B cell (primary cell): Measurements from ENCODE around the gene ARMC9. TPM values are rescaled to one million over a fixed set of nuclear protein-coding genes. Genes with fewer than 3 reads are reported as not detected.

Experiments used
- ATAC-seq: fragments of 200-7000 bp; cut with Tn5 transposase; one replicate; pipeline ENCODE4 v1.10.0; 2021; ENCODE audit warnings: low read depth, mild to moderate bottlenecking, moderate number of reproducible peaks, moderate library complexity
- CTCF ChIA-PET: fragments of 350-600 bp; sonication (Branson Sonifier 250); formaldehyde crosslinking; loops from one replicate; lab custom pipeline; 2021; ENCODE audit warnings: antibody characterized with exemption, inconsistent platforms; lab: Charles Lee
- POLR2A ChIA-PET: fragments of 350-600 bp; sonication (Branson Sonifier 250); formaldehyde crosslinking; loops from one replicate; lab custom pipeline; 2021; ENCODE audit warnings: antibody characterized with exemption; lab: Charles Lee
- DNase-seq: peaks from one replicate; pipeline ENCODE4 v3.0.0; 2013
- H2AFZ ChIP-seq: 2 replicates; pipeline ENCODE4 v1.6.1; 2012; ENCODE audit warnings: mild to moderate bottlenecking, low read depth, low read length; ENCODE audit not compliant: insufficient read depth, poor library complexity, severe bottlenecking
- H3K27ac ChIP-seq, 2 donors: 1 replicate in 1 of 2; 2 replicates in 1 of 2; pipeline ENCODE4 v1.5.1; 2012 to 2013; ENCODE audit warnings: low read length in 2 of 2, mild to moderate bottlenecking in 2 of 2, moderate library complexity in 1 of 2
- H3K27me3 ChIP-seq, 4 experiments: fragments of 200-600 bp in 1 of 4; sonication (generic) in 1 of 4; replicated peaks in 1 of 4; 1 replicate in 2 of 4; 2 replicates in 2 of 4; pipeline versions ENCODE4 v1.6.1 to v1.7.0; 2013 to 2016; ENCODE audit warnings: low read length in 3 of 4, mild to moderate bottlenecking in 2 of 4, mixed read lengths in 1 of 4, moderate library complexity in 1 of 4; ENCODE audit not compliant: insufficient read depth in 4 of 4, control insufficient read depth in 3 of 4; ENCODE audit errors: control extremely low read depth in 1 of 4
- H3K36me3 ChIP-seq, 2 experiments: replicated peaks in 1 of 2; 1 replicate in 1 of 2; 2 replicates in 1 of 2; pipeline versions ENCODE4 v1.6.1 to v1.7.1; 2013; ENCODE audit warnings: low read length in 1 of 2; ENCODE audit not compliant: insufficient read depth in 2 of 2, control insufficient read depth in 1 of 2; ENCODE audit errors: control extremely low read depth in 1 of 2, extremely low read depth in 1 of 2
- H3K4me1 ChIP-seq, 2 donors: fragments of 200-600 bp in 1 of 2; sonication (generic) in 1 of 2; 1 replicate in 1 of 2; 2 replicates in 1 of 2; pipeline versions ENCODE4 v1.5.1 to v1.6.1; 2013 to 2017; ENCODE audit warnings: low read length in 2 of 2; ENCODE audit not compliant: control insufficient read depth in 2 of 2, insufficient read depth in 2 of 2
- H3K4me2 ChIP-seq: replicated peaks from 2 replicates; pipeline ENCODE3; 2012; ENCODE audit warnings: mild to moderate bottlenecking, low read depth, low read length; ENCODE audit not compliant: poor library complexity, severe bottlenecking
- H3K4me3 ChIP-seq, 5 experiments: fragments of 200-600 bp in 1 of 5; sonication (generic) in 1 of 5; 1 replicate in 3 of 5; 2 replicates in 2 of 5; pipeline versions ENCODE4 v1.5.1 to v1.7.0; 2011 to 2016; ENCODE audit warnings: low read length in 4 of 5, mild to moderate bottlenecking in 4 of 5, low read depth in 2 of 5, control low read depth in 1 of 5, moderate library complexity in 1 of 5; ENCODE audit not compliant: insufficient read depth in 1 of 5; ENCODE audit errors: control extremely low read depth in 1 of 5, extremely low read depth in 1 of 5
- H3K79me2 ChIP-seq: fragments of 200-600 bp; sonication (generic); one replicate; pipeline ENCODE4 v1.6.0; 2016; ENCODE audit warnings: low read length; ENCODE audit not compliant: control insufficient read depth, insufficient read depth
- H3K9ac ChIP-seq: fragments of 200-600 bp; sonication (generic); 2 replicates; pipeline ENCODE4 v1.6.1; 2017; ENCODE audit warnings: mild to moderate bottlenecking, low read length, moderate library complexity
- H3K9me3 ChIP-seq, 3 donors: one replicate each; pipeline versions ENCODE4 v1.6.1 to v1.7.1; 2013; ENCODE audit warnings: low read length in 2 of 3; ENCODE audit not compliant: control insufficient read depth in 2 of 3, insufficient read depth in 1 of 3; ENCODE audit errors: control extremely low read depth in 1 of 3
- H4K20me1 ChIP-seq: 2 replicates; pipeline ENCODE4 v1.6.0; 2012; ENCODE audit warnings: mild to moderate bottlenecking, low read length; ENCODE audit not compliant: insufficient read depth, control insufficient read depth, poor library complexity, severe bottlenecking
- H3K27ac Mint-ChIP-seq: one replicate; pipeline ENCODE4 v1.8.0; 2021; ENCODE audit warnings: mixed read lengths
- H3K27me3 Mint-ChIP-seq: one replicate; pipeline ENCODE4 v1.8.0; 2021; ENCODE audit warnings: mixed read lengths
- H3K4me1 Mint-ChIP-seq: one replicate; pipeline ENCODE4 v1.8.0; 2021; ENCODE audit warnings: mixed read lengths
- H3K4me3 Mint-ChIP-seq: one replicate; pipeline ENCODE4 v1.8.0; 2021; ENCODE audit warnings: mixed read lengths
- H3K9me3 Mint-ChIP-seq: one replicate; pipeline ENCODE4 v1.8.0; 2022; ENCODE audit warnings: mixed read lengths; ENCODE audit not compliant: insufficient read depth
- CTCF ChIP-seq: fragments of 200-600 bp; IDR thresholded peaks from one replicate; pipeline ENCODE4 v1.8.0; 2022; ENCODE audit warnings: antibody characterized with exemption, mild to moderate bottlenecking
- EZH2 ChIP-seq: IDR thresholded peaks from 2 replicates; pipeline ENCODE4 v1.6.1; 2012; ENCODE audit warnings: borderline replicate concordance, low read depth, mild to moderate bottlenecking, moderate library complexity, low read length; ENCODE audit not compliant: insufficient read depth, poor library complexity, severe bottlenecking
- WGBS: methylation state at CpG from one replicate; pipeline ENCODE4 v1.1.5; 2013; ENCODE audit warnings: missing lambda C conversion rate; ENCODE audit not compliant: insufficient coverage; 5-methylcytosine and 5-hydroxymethylcytosine counted together
- intact Hi-C: fragments of 100-400 bp; cut with micrococcal nuclease; formaldehyde crosslinking; loops from one replicate; pipeline ENCODE4 v1.10.0; 2022
- polyA plus RNA-seq: library from polyadenylated mRNA; depleted of rRNA; stranded (reverse); fragments of >200 nt; gene quantifications from 2 replicates; pipeline ENCODE4 v1.2.3, GENCODE V29; 2012
- total RNA-seq, 2 donors: library from RNA; stranded (reverse); fragments of 120-200 nt in 1 of 2; gene quantifications; 1 replicate in 1 of 2; 2 replicates in 1 of 2; pipeline versions ENCODE4 v1.2.3 to v1.2.4, GENCODE V29; 2013 to 2022

ARMC9 gene
- total and polyA plus RNA-seq, 2 donors (not counting 1 experiment from before 2014, with no cell fraction given) = 0.40 to 5.4 TPM

GRCh38 chr2:231392431-231393148, 194.2 kb downstream of the ARMC9 start:
- Mint-ChIP-seq H3K9me3 (no peaks in the 10 kb centered on the region), H3K27ac (peak overlapping the region; percentile 100), H3K27me3 (no peaks in the 10 kb centered on the region), H3K4me3 (peak overlapping the region; percentile 99), H3K4me1 (peaks cover 61% of the 10 kb centered on the region)
- no peaks in the 10 kb centered on the region for H4K20me1 ChIP-seq
- no peak for DNase-seq
- intact Hi-C loops = loop anchor here (1.0 to 10.0 kb wide), 8 partner anchors 13 to 518 kb away; partner anchors contain the start of gene NCL
- ATAC-seq = no peak
- peaks cover 0 to under 1% (median 0%) of the 10 kb centered on the region in 3 donors for H3K9me3 ChIP-seq
- H3K4me2 ChIP-seq = peak overlapping the region; percentile 88
- peaks cover 47 to 72% of the 10 kb centered on the region in 2 donors for H3K4me1 ChIP-seq
- peak overlapping the region in 2 of 5 experiments; percentile 66 to 85 for H3K4me3 ChIP-seq
- ChIA-PET POLR2A (interaction anchor here (0.6 to 2.5 kb wide), 3 partner anchors 12 to 31 kb away, joined by 3 to 9 read pairs (median 8); no protein-coding TSS in a partner anchor), CTCF (interaction anchor here (1.0 to 6.7 kb wide), 12 partner anchors 9 to 164 kb away, joined by 3 to 83 read pairs (median 10); no protein-coding TSS in a partner anchor)
- TF ChIP-seq EZH2 (no peak), CTCF (no peak)
- H3K27ac ChIP-seq = peak overlapping the region; percentile 97
- peak overlapping the region; percentile 81 for H3K9ac ChIP-seq
- H3K79me2 ChIP-seq = peaks cover 40% of the 10 kb centered on the region
- no peaks in the 10 kb centered on the region for H3K36me3 ChIP-seq
- H3K27me3 ChIP-seq = no peaks in the 10 kb centered on the region
- H2AFZ ChIP-seq = peak overlapping the region; percentile 64
- WGBS = 94% methylated on average over 11 of the region's 14 CpGs
